GM12878 (cell line): Measurements from ENCODE around the gene PHACTR1. TPM values are rescaled to one million over a fixed set of nuclear protein-coding genes. Genes with fewer than 3 reads are reported as not detected.

Experiments
- ATAC-seq: fragments of 200-7000 bp; cut with Tn5 transposase; 3 replicates; pipeline ENCODE4 v1.9.1; 2020; ENCODE audit warnings: mild to moderate bottlenecking, moderate library complexity
- BruUV-seq: library from RNA; stranded (reverse); fragments of 400-500 nt; replicated peaks from 2 replicates; lab custom pipeline; 2021; lab: Mats Ljungman, UMichigan
- CTCF ChIA-PET: fragments of 300-600 bp; sonication (Branson Sonifier 250); formaldehyde crosslinking; extraction: SDS; loops from one replicate; lab custom pipeline; 2021; ENCODE audit warnings: inconsistent platforms; lab: Yijun Ruan, JAX
- POLR2A ChIA-PET: fragments of 350-600 bp; formaldehyde crosslinking; extraction: SDS; loops from one replicate; lab custom pipeline; 2021; ENCODE audit warnings: inconsistent platforms; lab: Charles Lee
- RAD21 ChIA-PET: fragments of 300-600 bp; sonication (Branson Sonifier 250); formaldehyde crosslinking; loops from one replicate; lab custom pipeline; 2023; ENCODE audit warnings: antibody characterized with exemption; ENCODE audit not compliant: unreplicated experiment; lab: Charles Lee
- SMC1A ChIA-PET: fragments of 300-600 bp; sonication (Branson Sonifier 250); formaldehyde crosslinking; loops from one replicate; lab custom pipeline; 2023; ENCODE audit not compliant: unreplicated experiment, uncharacterized antibody; lab: Charles Lee
- DNase-seq: peaks from one replicate; pipeline ENCODE4 v3.0.0-alpha.2; 2011; ENCODE audit warnings: low read depth, low spot score
- FAIRE-seq: peaks from 3 replicates; lab custom pipeline; 2011; peaks lifted over from hg19 to GRCh38; lab: Jason Lieb, UNC
- H2AFZ ChIP-seq: 2 replicates; pipeline ENCODE4 v1.6.0; 2011; ENCODE audit warnings: low read depth, low read length, control low read depth; ENCODE audit not compliant: control insufficient read depth
- H3K27ac ChIP-seq: 2 replicates; pipeline ENCODE4 v1.5.1; 2011; ENCODE audit warnings: control low read depth; ENCODE audit not compliant: control insufficient read depth, insufficient read depth
- H3K27me3 ChIP-seq, 2 experiments: replicated peaks in 1 of 2; 2 replicates each; pipeline versions ENCODE4 v1.6.0 to v1.6.1; 2011; ENCODE audit warnings: low read length in 1 of 2; ENCODE audit not compliant: control insufficient read depth in 2 of 2, insufficient read depth in 2 of 2
- H3K36me3 ChIP-seq, 2 experiments: 2 replicates each; pipeline ENCODE4 v1.5.1; 2011; ENCODE audit warnings: low read length in 1 of 2; ENCODE audit not compliant: control insufficient read depth in 2 of 2, insufficient read depth in 2 of 2
- H3K4me1 ChIP-seq: 2 replicates; pipeline ENCODE4 v1.6.1; 2011; ENCODE audit warnings: mild to moderate bottlenecking, low read length, moderate library complexity, mixed read lengths; ENCODE audit not compliant: control insufficient read depth, insufficient read depth
- H3K4me2 ChIP-seq: 2 replicates; pipeline ENCODE4 v1.6.0; 2011; ENCODE audit warnings: control low read depth; ENCODE audit not compliant: control insufficient read depth, insufficient read depth
- H3K4me3 ChIP-seq: fragments of 200-600 bp; sonication (generic); 2 replicates; pipeline ENCODE4 v1.5.1; 2016
- H3K79me2 ChIP-seq: 2 replicates; pipeline ENCODE4 v1.6.0; 2011; ENCODE audit warnings: low read length; ENCODE audit not compliant: control insufficient read depth, insufficient read depth
- H3K9ac ChIP-seq: 2 replicates; pipeline ENCODE4 v1.8.0; 2011; ENCODE audit warnings: low read length, control low read depth, mixed read lengths; ENCODE audit not compliant: control insufficient read depth, insufficient read depth
- H3K9me3 ChIP-seq: replicated peaks from 3 replicates; pipeline ENCODE4 v1.5.1; 2011; ENCODE audit warnings: mild to moderate bottlenecking, low read length; ENCODE audit not compliant: control insufficient read depth, insufficient read depth
- H4K20me1 ChIP-seq: 2 replicates; pipeline ENCODE4 v1.6.0; 2011; ENCODE audit not compliant: control insufficient read depth, insufficient read depth
- CEBPB ChIP-seq, 2 experiments: fragments of 150-350 bp in 1 of 2; IDR thresholded peaks; 2 replicates each; pipeline ENCODE4 v1.6.1; 2012 to 2014; ENCODE audit warnings: low read depth in 2 of 2, low read length in 2 of 2, borderline replicate concordance in 1 of 2, inconsistent platforms in 1 of 2
- ESRRA ChIP-seq: IDR thresholded peaks from 2 replicates; pipeline ENCODE4 v1.6.1; 2012; ENCODE audit warnings: mild to moderate bottlenecking, low read length, improper control_type of control experiment
- MEF2A ChIP-seq: IDR thresholded peaks from 2 replicates; pipeline ENCODE4 v1.6.1; 2011; ENCODE audit warnings: low read depth, mild to moderate bottlenecking, low read length, moderate library complexity; ENCODE audit not compliant: insufficient read depth
- RUNX3 ChIP-seq: IDR thresholded peaks from 2 replicates; pipeline ENCODE4 v1.6.1; 2012; ENCODE audit warnings: low read length, inconsistent platforms
- ZNF24 ChIP-seq: fragments of 450-650 bp; IDR thresholded peaks from 2 replicates; pipeline ENCODE4 v1.6.1; 2017; ENCODE audit warnings: antibody characterized with exemption, mild to moderate bottlenecking
- WGBS: methylation state at CpG from one replicate; pipeline ENCODE4 v1.1.6; 2016; ENCODE audit warnings: low lambda C conversion rate; ENCODE audit not compliant: insufficient replicate concordance, insufficient coverage; ENCODE audit errors: missing lambda C conversion rate; 5-methylcytosine and 5-hydroxymethylcytosine counted together
- in situ Hi-C: fragments of 300-500 bp; cut with MboI; formaldehyde crosslinking; loops from 9 replicates; pipeline ENCODE4 v1.14.3; 2018; ENCODE audit warnings: mixed read lengths
- intact Hi-C: fragments of 100-400 bp; cut with micrococcal nuclease; formaldehyde crosslinking; loops from one replicate; pipeline ENCODE4 v1.14.2; 2022; ENCODE audit not compliant: unreplicated experiment
- polyA plus RNA-seq, 11 experiments: library from polyadenylated mRNA; depleted of rRNA in 4 of 11; unstranded in 6 of 11; stranded (reverse) in 5 of 11; fragments of >200 nt; fragmentation: Nextera tagmentation in 4 of 11; fragmentation: Illumina TruSeq in 1 of 11; extraction: Ambion mirVana in 4 of 11; extraction: Trizol in 1 of 11; gene quantifications; 1 replicate in 1 of 11; 2 replicates in 10 of 11; pipeline versions ENCODE4 v1.2.1 to v1.2.3, GENCODE V29; 2011 to 2016; ENCODE audit warnings: inconsistent platforms in 2 of 11, missing spikeins in 2 of 11, low read depth in 1 of 11
- total RNA-seq, 4 experiments: library from RNA; depleted of rRNA in 3 of 4; stranded (reverse); fragments of >200 nt in 3 of 4; fragmentation: Illumina TruSeq in 1 of 4; extraction: Trizol in 1 of 4; gene quantifications; 2 replicates each; pipeline versions ENCODE4 v1.2.1 to v1.2.3, GENCODE V29; 2013 to 2021
- TF ChIP-seq, protein P1 (sequence below): IDR thresholded peaks from 2 replicates; pipeline ENCODE4 v1.6.1; 2011; ENCODE audit warnings: borderline replicate concordance, low read depth, mild to moderate bottlenecking, moderate library complexity, mixed read lengths, low read length; ENCODE audit not compliant: insufficient read depth; ENCODE audit errors: extremely low read length

Gene PHACTR1
- total and polyA plus RNA-seq, 10 of the 15 experiments (the other 5 are each of a cell fraction or from before 2014, with no cell fraction given), result 34.2 to 94.6 (median 62.3) TPM

GRCh38 chr6:12995419-12995818 lies 278.9 kb downstream of the PHACTR1 start:
- no peak for TF ChIP-seq ESRRA
- DNase-seq (no peak), ATAC-seq (no peak), FAIRE-seq (no peak)
- Histone ChIP-seq H3K4me1 (no peaks in the 10 kb centered on the region), H3K9ac (no peak overlapping the region), H3K4me2 (no peak overlapping the region), H3K9me3 (no peaks in the 10 kb centered on the region), H3K79me2 (no peaks in the 10 kb centered on the region), H3K27ac (no peak overlapping the region), H4K20me1 (no peaks in the 10 kb centered on the region), H3K36me3 (no peaks in the 10 kb centered on the region), H2AFZ (no peak overlapping the region), H3K4me3 (no peak overlapping the region), H3K27me3 (no peaks in the 10 kb centered on the region; a peak in 1 of 4 replicates)
- ChIA-PET CTCF (interaction anchor here (1.4 kb wide), 1 partner anchor 127 kb away, joined by 3 read pairs; no protein-coding TSS in a partner anchor), POLR2A (no interaction called here), RAD21 (no interaction called here), SMC1A (no interaction called here)
- no TSS peak for BruUV-seq
- intact Hi-C loops, result no loop called here
- WGBS, result 33% methylated on average over 4 of the region's 4 CpGs
- in situ Hi-C loops, result no loop called here

- ChIA-PET RAD21 (no interaction called here), POLR2A (no interaction called here), SMC1A (no interaction called here)
- DNase-seq (no peak), FAIRE-seq (no peak), ATAC-seq (no peak)
- Histone ChIP-seq H3K9me3 (no peaks in the 10 kb centered on the region), H2AFZ (no peak overlapping the region), H3K27me3 (no peaks in the 10 kb centered on the region), H3K79me2 (no peaks in the 10 kb centered on the region), H3K4me2 (no peak overlapping the region), H3K27ac (no peak overlapping the region), H3K36me3 (no peaks in the 10 kb centered on the region), H3K9ac (no peak overlapping the region), H3K4me1 (no peaks in the 10 kb centered on the region)
- no TSS peak for BruUV-seq
- in situ Hi-C loops, result no loop called here
- TF ChIP-seq CEBPB (IDR thresholded peaks at IDR 0.05; ENCODE audit: borderline replicate concordance in 1 of 2, low read depth in 2 of 2, low read length in 2 of 2) (no peak), ZNF24 (no peak), RUNX3 (no peak), MEF2A (no peak)
- TF ChIP-seq, protein P1, sequence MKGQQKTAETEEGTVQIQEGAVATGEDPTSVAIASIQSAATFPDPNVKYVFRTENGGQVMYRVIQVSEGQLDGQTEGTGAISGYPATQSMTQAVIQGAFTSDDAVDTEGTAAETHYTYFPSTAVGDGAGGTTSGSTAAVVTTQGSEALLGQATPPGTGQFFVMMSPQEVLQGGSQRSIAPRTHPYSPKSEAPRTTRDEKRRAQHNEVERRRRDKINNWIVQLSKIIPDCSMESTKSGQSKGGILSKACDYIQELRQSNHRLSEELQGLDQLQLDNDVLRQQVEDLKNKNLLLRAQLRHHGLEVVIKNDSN, result no peak
- TF ChIP-seq, all 136 proteins: peak for 0
- Histone ChIP-seq H3K4me3 (no peak overlapping the region), H4K20me1 (no peaks in the 10 kb centered on the region)
- CTCF ChIA-PET, result no interaction called here
- intact Hi-C loops, result no loop called here
These were observed 284.0 kb downstream of the PHACTR1 start for GRCh38 chr6:13000537-13000936.
